NCI-H146 (cell line): ENCODE measurements around the gene SSR4.

Source experiments
- DNase-seq: peaks from one replicate; lab custom pipeline; 2025; lab: John Stamatoyannopoulos, UW

SSR4 gene

DNA sequence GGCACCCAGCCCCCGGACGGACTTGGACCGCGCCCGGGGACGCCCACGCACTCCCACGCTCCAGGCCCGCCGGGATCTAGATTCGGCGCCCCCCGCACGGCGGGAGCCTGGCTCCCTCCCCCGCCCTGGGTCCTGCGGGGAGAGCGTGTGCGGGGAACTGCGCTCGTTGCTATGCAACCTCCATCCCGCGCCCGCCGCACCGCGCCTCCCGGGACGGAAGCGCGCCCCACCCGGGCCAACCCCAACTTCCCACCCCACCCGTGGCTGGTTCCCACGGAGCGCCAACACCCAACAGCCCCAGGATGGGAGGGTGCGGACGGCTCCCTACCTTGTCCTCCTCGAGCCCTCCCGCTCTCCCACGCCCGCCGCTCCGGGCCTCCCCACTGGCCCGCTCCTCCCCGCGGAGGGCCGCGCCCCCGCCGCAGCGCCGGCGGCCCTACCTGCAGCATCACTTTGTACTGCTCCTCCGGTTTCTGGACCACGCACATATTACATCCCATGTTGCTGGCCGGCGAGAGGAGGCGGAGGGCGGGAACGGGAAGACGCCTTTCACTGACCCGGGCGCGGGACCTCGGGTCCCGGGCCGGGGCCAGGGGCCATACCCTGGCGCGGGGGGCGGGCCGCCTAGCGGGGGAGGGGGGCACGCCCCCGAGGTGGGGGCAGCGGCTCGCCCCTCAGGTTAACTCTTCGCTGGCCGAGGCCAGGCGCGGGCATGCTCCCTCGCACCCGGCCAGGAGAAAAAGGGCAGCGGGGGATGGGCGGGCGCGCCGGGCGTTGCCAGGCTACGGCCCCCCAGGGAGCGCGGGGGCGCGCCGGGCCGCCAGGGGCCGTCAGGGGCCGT is 35.6 kb downstream of the SSR4 start, which contains the start of gene PDZD4:
TSS of gene PDZD4 (minus strand) at position 746 of the 841 bp plus-strand sequence. CDS start at position 500, 246 bp downstream.
- peak; percentile 16 for DNase-seq

DNA sequence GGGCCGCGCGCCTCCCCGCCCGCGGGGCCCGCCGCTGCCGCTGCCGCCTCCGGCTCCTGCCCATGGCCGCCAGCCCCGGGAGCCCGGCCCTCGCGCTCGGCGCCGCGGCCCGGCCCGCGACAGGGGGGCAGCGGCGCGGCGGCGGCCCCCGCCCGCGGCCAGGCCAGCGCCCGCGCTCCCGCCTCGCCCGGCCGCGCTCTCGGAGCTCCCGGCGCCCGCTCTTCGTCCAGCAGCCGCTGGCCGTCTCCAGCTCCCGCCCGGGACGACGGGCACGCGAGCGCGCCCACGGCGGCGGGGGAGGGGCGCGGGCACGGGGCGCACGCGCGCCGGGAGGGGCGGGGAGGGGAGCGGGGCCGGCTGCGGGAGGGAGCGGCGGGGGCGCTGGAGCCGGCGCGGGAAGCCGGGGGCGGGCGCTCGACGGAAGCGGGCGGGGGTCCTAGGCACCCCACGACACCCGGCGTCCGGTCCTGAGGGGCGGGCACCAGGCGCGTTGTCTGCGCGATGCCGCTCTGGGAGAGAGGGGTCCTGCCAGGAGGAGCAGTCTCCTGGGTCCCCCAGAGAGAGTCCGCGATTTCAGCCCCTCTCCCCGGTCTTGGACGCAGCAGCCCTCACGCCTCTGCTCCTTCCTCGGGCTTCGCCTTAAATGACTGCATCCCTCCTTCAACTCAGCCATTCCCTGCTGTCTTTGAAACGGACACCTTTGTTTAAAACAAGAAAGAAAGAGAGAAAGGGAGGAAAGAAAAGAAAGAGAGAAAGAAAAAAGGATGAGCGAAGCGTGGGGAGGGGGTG is 36.4 kb downstream of the SSR4 start:
- no peak for DNase-seq

DNA sequence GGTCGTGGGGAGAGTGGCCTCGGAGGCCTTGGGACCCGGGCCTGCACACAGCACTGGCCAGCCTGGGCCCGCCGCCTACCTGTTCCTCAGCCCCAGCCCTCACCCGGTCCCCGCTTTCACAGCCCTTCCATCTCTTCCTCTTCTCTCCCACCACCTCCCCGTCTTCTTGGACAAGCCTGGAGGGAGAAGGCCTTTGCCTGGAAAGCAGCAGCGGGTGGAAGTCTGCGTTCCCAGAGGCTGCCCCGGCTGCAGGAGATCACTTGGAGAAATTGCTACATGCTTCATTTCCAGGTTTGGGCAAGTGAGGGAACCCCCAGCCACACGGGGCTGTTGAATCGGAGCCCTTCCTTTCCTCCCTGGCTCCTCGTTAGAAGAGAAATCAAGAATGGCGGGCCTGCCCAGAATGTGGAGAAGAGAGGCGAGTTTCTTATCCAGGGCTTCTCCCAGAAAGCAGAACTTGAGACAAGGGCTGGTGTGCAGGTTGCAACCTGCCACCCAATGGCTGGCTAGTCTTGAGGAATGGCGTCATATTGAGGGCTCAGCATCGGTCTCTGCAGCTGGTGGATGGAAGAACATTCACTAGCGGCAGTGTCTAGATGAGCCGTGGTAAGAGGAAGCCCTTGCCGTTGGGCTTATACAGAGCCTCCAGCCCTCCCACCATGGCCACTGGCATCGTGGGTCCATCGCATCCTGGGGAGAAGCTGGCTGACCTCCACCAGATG is 37.1 kb downstream of the SSR4 start:
- DNase-seq = no peak

DNA sequence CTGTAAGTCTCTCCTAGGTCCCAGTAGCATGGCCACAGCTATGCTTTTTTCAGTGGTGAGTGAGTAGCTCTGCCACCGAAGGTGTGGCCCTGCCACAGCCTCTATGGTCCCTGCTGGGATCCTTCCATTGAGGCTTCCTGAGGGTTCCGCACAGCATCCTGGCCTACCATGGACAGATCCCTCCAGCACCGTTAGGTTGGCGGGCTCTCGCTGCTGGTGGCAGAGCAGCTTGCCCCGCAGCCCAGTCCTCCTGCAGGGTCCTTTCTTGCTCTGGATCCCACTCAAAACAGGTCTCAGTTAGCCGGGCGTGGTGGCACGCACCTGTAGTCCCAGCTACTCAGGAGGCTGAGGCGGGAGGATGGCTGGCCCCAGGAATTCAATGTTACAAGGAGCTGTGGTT is 38.3 kb downstream of the SSR4 start:
- no peak for DNase-seq

DNA sequence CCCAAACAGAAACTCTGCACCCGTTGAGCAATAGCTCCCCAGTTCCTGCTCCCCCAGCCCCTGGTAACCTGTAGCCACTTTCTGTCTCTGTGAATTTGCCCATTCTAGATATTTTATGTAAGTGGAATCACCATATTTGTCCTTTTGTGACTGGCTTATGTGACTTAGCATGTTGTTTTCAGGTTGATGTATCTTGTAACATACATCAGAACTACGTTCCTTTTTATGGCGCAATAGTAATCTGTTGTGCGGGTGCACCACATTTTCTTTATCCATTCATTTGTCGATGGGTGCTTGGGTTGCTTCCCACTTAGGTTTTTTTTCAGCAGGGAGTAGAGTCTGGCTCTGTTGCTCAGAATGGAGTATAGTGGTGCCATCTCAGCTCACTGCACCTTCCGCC is 42.5 kb downstream of the SSR4 start:
- no peak for DNase-seq

DNA sequence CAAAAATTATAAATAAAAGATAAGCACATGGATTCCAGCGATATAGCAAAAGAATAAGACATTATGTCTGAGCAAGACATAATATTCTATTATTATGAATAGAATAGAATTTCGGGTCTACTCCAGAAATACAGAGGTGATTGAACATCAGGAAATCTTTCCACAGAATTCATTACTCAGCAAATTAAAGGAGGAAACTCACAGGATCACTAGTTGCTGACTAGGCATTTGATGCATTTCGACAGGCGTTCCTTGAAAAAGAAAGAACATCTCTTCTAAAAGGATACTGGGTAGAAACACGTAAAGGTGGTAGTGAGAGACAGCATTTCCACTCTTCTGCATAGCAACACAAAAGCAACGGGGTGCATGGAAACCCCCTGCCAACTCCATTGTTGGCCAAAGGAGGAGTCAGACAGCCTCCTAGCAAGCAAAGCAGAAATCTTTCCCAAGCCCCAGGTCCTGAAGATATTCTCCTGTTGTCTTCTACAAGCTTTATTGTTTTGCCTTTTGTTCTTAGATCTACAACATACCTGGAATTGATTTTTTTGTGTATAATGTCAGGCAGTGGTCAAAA is 50.1 kb downstream of the SSR4 start:
- DNase-seq = no peak

DNA sequence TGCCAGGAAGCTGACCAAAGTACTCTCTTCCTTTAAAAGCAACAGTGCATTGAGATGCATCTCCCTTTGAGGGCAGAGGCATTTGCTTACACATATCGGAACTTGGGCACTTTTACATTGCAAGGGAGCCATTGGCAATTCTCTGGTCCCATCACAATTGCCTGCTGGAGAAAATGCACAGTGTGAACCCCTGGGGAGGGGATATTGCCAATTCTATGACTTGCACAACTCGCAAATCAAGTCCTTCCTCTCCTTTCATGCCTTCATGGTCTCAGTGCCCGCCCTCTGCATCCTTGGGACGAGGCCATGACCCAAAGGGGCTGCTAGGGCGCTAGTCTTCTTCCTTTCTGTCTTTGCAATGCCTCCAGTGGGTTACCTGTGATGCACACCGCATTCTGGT is 50.7 kb downstream of the SSR4 start:
- DNase-seq = no peak

DNA sequence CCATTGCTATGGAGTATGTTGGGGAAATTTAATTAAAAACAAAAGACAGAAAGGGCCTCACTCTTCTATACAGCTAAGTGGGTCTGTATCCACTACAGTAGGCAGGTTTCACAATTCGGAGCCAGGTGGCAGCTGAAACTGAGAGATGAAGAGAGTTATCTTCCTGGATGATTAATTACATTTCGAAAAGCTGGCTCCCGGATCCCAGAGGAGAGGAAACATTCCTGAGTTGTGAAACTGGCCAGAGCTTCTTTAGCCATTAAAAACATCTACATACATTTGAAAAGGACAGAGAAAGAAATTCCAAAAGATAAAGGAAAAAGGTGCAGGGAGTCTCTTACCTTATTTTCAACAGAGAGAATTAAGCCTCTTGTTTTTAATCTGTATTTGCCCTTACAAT is 51.4 kb downstream of the SSR4 start:
- no peak for DNase-seq
